GM21515 (cell line): ENCODE results near the gene ABR.
"Not testable (repeated sequence)": the region's sequence is repeated elsewhere in the genome, so short reads cannot be mapped to it uniquely, and the experiment has no call there.

Experiments
- ATAC-seq: cut with Tn5 transposase; IDR thresholded peaks from one replicate; pipeline ENCODE4 v1.9.1; 2021; ENCODE audit not compliant: unreplicated experiment

ABR gene

GRCh38 chr17:1122533-1123392, 57.0 kb downstream of the ABR start:
- ATAC-seq, result no peak

GRCh38 chr17:1121442-1121817, 58.4 kb downstream of the ABR start:
- ATAC-seq, result not testable (repeated sequence)

- no peak for ATAC-seq
Measured at GRCh38 chr17:1120596-1121441, 59.0 kb downstream of the ABR start.

- ATAC-seq, result no peak
Measured at GRCh38 chr17:1119924-1120323, 59.9 kb downstream of the ABR start.

DNA sequence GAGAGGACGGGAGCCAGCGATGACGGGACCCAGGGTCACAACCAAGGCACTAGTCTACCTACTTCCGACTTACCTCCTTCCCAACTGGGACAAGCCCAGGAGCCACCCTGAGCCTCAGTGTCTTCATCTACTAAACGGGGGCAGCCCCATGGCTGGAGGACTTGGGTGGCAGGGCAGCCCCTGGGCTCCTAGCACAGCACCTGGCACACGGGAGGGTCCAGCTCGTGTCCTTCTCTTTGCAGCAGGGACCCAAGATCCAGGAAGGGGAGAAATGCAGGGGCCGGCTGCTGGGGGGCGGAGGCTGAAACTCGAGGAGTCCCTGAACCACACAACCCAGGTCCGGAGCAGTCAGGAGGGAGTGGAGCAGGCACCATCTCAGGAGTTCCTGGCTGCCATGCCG, 63.2 kb downstream of the ABR start:
- no peak for ATAC-seq

GRCh38 chr17:1112875-1113274, 66.9 kb downstream of the ABR start:
- no peak for ATAC-seq

DNA sequence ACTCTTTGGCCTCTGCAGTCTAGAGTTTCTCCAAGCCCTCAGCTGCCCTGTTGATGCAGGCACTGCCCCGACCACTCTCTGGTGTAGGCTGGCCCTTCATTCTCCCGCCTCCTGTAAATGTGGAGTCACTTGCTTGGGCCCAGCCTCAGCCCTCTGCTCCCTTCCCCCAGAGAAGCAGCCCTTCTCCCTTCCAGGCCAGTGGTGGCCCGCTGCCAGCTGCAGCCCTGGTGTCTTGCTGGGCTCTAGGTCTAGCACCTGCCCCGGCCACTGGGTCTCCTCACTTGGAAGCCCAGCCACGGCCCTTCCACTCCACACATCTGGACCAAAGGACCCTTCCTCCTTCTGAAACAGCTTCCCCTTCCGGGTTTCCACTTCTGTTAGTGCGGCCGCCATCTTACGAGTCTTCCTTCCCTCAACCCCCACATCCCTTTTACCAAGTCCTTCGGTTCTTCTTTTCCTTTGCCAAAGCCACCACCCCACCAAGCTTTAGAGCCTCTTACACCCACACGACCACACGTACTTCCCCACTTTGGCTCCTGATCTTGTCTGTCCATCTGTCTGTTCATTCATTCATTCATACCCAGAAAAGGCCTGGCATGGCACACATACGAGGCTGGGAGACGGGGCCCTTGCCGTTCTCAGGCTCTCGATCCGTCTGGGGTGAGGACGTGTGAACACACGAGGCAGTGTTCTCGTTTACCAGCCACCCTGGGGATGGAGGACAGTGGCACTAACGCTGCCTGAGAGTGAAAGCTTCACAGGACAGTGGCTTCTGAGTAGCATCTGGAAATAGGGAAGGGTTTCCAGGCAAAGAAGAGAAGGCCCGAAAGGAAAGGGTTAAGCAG, 68.0 kb downstream of the ABR start:
- no peak for ATAC-seq

- ATAC-seq, result no peak
Measured at GRCh38 chr17:1110862-1111598, 68.8 kb downstream of the ABR start.

DNA sequence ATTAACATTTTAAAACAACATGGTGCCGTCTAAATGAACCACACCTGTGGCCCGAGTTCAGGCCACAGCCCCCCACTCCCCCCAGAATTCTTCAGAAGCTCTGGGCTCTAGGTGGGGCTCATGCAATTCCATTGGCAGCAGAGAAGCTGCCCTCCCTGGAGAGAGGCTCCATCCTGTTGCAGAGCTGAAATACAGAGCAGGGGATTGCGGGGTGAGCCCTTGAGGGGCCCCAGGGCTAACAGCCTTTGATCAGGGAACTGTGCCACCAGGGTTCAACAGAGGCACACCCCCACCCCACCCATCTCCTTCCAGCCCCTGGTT, 69.3 kb downstream of the ABR start:
- ATAC-seq, result no peak

GRCh38 chr17:1109606-1110540, 69.9 kb downstream of the ABR start:
- ATAC-seq, result no peak

GRCh38 chr17:1108765-1109605, 70.8 kb downstream of the ABR start:
- ATAC-seq, result no peak

DNA sequence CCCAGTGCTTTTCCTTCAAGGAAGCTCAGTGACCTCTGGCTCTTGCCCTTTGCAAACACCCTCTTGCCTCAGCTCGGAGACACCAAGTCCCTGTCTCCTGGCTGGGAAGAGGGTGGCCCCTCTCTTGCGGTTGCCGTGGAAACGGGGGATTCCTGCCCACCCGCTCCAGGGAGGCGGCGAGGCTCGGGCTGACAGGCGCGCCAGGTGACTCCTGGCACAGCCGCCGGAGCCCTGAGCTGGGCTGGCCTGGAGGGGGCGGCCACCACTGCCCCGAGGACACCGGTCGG, 71.4 kb downstream of the ABR start:
- ATAC-seq, result no peak

- no peak for ATAC-seq
Measured at GRCh38 chr17:1107777-1108477, 71.9 kb downstream of the ABR start.

DNA sequence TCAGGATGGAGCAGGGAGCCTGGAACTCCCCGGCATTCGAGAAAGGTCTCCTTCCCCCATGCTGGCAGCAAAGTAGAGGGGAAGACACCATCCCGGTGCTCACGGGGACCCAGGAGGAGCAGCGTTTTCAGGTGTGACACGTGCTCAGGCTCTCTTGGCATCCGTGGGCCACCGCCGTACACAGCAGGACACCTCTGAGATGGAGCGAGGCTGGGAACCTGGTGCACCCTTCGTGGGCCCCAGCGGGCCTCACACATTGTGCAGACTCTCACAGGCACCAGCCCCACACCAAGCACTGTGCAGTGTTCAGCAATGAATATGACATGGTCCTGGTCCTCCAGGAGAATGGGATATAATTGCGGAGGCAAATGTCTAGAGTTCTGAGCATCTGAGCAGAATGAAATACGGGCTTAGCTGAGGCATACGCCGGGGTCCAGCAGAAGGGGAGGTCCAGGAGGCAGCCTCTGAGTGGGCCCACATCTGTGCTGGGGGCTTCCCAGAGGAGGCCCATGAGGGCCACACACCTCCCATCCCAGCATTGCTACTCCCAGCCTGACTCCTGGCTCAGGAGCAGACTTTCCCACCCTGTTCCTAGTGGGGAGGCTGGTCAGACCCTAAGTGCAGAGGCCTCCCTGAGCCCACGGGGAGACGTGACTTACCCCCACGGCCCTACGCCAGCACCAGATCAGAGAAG, 72.6 kb downstream of the ABR start:
- no peak for ATAC-seq

DNA sequence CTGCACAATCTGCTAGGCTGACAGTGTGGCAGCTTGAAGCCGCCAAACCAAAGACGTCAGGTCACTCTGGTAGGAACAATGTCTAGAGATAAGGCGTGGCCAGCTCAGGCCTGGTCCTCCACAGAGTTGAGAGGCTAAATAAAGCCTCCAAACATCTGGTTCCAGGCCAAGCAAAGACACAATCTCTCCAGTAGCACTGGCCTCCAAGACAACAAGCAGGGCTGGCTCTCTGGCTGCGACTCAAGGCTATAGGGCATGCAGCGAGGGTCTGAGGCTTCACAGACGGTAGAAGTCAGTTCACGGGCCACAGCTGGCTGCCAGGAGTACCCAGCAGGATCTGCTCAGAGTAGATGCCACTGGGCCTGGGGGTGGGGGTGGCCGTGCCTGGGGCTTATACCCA, 75.6 kb downstream of the ABR start:
- ATAC-seq, result no peak

DNA sequence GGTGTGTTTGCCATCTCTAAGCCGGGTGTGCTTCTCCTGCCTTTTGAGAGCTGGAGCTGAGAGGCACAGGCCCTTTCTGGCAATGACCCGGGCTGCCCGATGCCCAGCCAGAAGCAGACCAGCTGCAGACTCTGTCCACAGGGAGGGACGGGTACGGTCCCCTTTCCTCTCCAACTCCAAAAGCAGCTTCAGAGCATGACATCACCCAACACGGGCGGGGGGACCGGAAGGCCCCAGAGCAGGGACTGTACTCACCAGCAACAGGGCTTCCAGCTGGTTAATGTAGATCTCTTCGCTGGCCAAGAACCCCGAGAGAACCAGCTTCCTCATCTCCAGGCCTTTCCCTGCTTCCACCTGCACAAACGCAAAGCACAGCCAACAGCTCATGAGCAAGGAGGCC, 79.4 kb downstream of the ABR start:
- no peak for ATAC-seq

- ATAC-seq, result no peak
Measured at GRCh38 chr17:1099242-1099641, 80.5 kb downstream of the ABR start.
